Measurements from ENCODE around the gene PLXDC2.

The PLXDC2 gene

DNA sequence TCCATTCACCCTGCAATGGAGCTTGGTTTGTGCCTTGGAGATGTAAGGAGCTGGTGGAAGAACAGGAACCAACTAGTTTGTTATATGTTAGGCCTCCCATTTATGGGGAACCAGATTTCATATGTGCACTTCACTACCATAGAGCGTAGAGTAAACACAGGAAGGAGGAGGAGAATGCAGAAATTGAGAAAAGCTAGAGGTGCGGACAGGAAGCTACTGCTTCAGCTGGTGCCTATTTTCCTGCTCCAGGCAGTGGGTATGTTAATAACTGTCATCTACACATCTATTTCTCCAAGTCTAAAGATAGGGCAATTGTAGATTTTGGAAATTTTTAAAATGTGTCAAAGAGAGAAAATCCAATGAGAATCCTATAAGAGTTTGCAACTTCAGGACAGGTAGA is 482.2 kb downstream of the PLXDC2 start:
- no peak for DNase-seq

DNA sequence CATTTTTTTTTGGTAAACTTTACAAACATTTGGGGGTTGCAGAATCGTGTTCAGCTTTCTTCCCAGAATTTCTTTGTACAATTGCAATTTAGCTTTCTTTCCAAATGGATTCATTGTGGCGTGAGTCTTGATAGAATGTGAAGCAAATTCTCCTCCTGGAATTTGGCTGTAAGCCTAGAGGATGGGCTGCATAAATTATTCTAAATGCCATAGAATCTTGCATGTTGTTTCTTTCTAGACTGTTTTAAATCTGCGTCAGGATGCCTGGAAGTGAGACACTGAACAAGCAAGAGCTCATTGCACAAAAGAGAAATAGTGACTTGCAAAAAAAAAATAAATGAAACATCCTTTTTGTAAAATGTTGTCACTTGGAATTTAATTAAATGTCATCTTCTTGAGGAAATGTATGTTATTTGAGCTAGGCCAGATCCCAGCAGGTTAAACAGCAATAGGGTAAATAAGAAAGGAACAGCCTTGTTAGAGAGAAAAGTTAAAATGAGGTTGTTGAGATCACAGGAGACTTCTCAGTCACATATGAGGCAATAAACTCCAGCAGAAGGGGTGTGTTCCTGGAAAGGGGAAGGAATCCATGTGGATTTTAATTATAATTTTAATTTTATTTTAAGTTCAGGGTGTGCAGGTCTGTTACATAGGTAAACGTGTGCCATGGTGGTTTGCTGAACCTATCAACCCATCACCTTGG is 483.0 kb downstream of the PLXDC2 start:
- DNase-seq, result no peak

DNA sequence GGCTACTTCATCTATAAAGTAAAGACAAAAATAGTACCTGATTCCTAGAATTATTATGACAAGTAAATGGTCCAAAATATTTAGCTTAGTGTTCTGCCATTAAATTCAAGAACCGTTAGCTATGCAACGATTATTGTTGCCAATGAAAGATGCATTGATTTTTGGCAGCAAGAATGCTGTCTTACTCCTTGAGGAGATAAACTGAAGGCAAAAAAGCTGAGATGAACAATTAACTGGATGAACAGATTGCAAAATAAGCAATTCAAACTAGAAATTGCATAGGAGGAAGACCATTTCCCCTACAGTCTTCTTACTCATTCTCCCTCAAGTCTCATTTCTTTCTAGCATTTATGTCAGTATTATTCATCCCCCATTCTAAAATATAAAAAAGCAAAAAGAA is 484.5 kb downstream of the PLXDC2 start:
- DNase-seq, result no peak

DNA sequence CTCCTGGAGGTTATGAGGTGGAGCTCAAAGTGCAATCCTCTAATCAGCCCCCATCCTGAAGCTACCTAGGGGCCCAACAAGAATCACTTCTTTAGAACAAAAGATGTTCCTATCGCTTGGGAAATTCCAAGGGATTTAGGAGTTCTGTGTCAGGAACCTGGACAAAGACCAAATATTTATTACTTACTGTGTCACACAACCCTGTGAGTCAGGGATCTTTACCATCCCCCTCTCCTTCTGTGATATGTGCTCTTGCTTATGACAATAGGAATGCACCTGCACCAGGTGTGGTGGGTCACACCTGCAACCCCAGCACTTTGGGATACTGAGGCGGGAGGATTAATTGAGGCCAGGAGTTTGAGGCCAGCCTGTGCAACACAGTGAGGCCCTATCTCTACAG is 485.8 kb downstream of the PLXDC2 start:
- DNase-seq, result no peak

DNA sequence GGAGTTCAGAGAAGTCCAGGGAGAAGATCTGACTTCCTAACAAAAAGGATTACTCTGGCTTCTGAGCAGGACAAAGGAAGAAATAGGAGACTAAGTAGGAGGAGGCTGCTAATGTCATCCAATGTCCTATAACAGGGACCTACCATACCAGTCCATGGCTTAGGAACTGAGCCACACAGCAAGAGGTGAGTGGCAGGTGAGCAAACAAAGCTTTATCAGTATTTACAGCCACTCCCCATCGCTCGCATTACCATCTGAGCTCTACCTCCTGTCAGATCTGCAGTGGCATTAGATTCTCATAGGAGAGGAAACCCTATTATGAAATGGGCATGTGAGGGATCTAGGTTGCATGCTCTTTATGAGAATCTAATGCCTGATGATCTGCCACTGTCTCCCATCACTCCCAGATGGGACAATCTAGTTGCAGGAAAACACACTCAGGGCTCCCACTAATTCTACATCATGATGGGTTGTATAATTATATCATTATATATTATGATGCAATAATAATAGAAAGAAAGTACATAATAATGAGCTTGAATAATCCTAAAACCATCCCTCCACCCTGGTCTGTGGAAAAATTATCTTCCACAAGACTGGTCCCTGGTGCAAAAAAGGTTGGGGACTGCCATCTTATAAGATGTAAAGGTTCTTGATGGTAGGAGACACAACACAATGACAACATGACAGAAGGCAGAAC is 487.4 kb downstream of the PLXDC2 start:
- no peak for DNase-seq

DNA sequence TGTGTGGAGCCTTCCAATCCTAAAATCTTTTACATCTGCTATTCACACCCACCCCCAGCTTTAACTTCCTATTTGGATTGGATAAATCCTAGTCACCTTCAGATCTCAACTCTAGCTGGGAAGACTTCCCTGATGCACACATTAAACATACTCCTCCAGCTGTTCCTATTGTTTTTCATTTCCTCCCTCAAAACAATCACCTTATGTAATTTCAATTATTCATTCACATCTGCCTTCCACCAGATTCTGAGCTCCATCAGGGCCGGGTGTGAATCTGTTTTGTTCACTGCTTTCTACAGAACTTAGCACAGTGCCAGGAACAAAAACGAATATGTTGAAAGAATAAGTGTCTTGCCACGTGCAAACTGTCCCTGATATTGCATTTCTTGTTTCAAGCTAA is 497.4 kb downstream of the PLXDC2 start:
- DNase-seq, result no peak

DNA sequence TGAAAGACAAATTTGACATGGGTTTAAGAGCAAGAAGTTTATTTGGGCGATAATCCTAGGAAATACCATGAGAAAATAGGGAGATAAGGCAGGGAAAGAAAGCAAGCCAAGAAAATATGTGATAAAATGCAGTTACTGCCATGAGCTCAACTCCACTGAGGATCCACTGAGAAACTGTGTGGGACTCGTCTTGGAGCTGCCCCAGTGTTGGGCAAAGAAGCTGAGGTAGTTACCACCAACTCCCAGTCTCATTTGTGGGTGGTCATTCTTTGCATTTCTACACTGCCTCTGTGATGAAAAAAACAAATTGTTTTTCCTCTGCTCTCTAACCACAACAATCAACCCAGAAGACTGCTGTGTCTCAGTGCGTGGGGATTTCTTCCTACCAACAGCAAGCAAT is 498.2 kb downstream of the PLXDC2 start:
- DNase-seq, result no peak

DNA sequence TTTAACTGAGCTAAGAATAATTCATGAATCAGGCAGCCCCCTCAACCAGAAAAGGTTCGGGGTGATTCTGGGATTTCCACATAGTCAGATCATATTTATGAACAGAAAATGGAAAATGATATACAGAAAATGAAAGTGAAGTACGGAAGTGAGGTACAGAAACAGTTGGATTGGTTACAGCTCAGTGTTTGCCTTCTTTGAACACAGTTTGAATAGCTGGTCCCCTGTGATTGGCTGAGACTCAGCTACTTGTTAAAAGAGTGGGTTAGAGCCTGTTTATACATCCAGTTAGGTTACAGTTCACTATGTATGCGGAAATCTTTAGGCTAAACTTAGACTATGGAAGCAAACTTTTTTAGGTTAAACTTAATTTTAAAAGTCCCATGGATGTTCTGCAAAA is 511.7 kb downstream of the PLXDC2 start:
- no peak for DNase-seq

- DNase-seq, result no peak
Observed at GRCh38 chr10:20330246-20330645, 514.0 kb downstream of the PLXDC2 start.

GRCh38 chr10:20334559-20334958 is 518.3 kb downstream of the PLXDC2 start:
- DNase-seq, result no peak

All from CD4-positive, alpha-beta T cell treated with Interleukin-21 for 1 hour (primary cell).